Pancreas (tissue), 10 donors: ENCODE measurements around the gene CCNJL. TPM values are rescaled to one million over a fixed set of nuclear protein-coding genes. Genes with fewer than 3 reads are reported as not detected.

Source experiments
- ATAC-seq, 4 donors: fragments of 200-7000 bp; cut with Tn5 transposase; one replicate each; pipeline versions ENCODE4 v1.8.0 to v1.9.1; 2020; ENCODE audit warnings: mild to moderate bottlenecking in 4 of 4, moderate library complexity in 4 of 4
- DNase-seq, 6 donors: peaks; one replicate each; pipeline ENCODE4 v3.0.0-alpha.2; 2020
- FAIRE-seq: peaks from 2 replicates; lab custom pipeline; 2012; peaks lifted over from hg19 to GRCh38; lab: Jason Lieb, UNC
- H3K27ac ChIP-seq, 4 donors: fragments of 200-600 bp; sonication (generic); 1 replicate in 3 of 4; 2 replicates in 1 of 4; pipeline versions ENCODE4 v1.5.0 to v1.8.0; 2020
- H3K27me3 ChIP-seq, 4 donors: fragments of 200-600 bp; one replicate each; pipeline ENCODE4 v1.8.0; 2021
- H3K36me3 ChIP-seq, 3 donors: fragments of 200-600 bp; sonication (generic) in 1 of 3; one replicate each; pipeline versions ENCODE4 v1.5.0 to v1.8.0; 2020 to 2021
- H3K4me1 ChIP-seq, 3 donors: fragments of 200-600 bp; one replicate each; pipeline ENCODE4 v1.8.0; 2021
- H3K4me3 ChIP-seq, 4 donors: fragments of 200-600 bp; sonication (generic) in 2 of 4; one replicate each; pipeline versions ENCODE4 v1.5.0 to v1.8.0; 2020 to 2021
- H3K9me3 ChIP-seq, 4 donors: fragments of 200-600 bp; one replicate each; pipeline ENCODE4 v1.8.0; 2021
- WGBS, 2 donors: extraction: QIAGEN DNeasy Blood & Tissue Kit; methylation state at CpG; one replicate each; pipeline ENCODE4 v1.1.7; 2013; 5-methylcytosine and 5-hydroxymethylcytosine counted together
- intact Hi-C, 3 donors: fragments of 100-400 bp; cut with DNase I; formaldehyde crosslinking; loops; one replicate each; pipeline versions ENCODE4 v1.11.1 to v1.14.2; 2022
- polyA plus RNA-seq, 2 donors: library from polyadenylated mRNA; stranded (reverse); fragments of 200-250 nt; gene quantifications; one replicate each; pipeline ENCODE4 v1.2.3, GENCODE V29; 2013
- total RNA-seq, 6 donors: library from RNA; stranded (reverse); fragmentation: NEBNext Ultra II Directional in 4 of 6; extraction: Animal tissue kit (Norgen Biotek cat#: 25700) in 4 of 6; gene quantifications; one replicate each; pipeline versions ENCODE4 v1.2.1 to v1.2.4, GENCODE V29; 2021 to 2023
- TF ChIP-seq, protein P1 (sequence below), 4 donors: fragments of 200-600 bp; sonication (generic) in 3 of 4; IDR thresholded peaks; one replicate each; pipeline versions ENCODE4 v1.5.0 to v1.8.0; 2021; ENCODE audit warnings: antibody characterized with exemption in 4 of 4
- donor health status: healthy with polysubstance abuse.
- donor health status: DM: no; HTN: no; CAD: no; lungs with moderate emphysema.
- donor health status: DM: no; HTN: no; CAD: no.
- donor health status: control.
- donor health status: control.
- donor health status: Bipolar disorder and iron deficiency.
- donor health status: DM: yes; HTN: yes; CAD: no.
- donor health status: DM: no; HTN: no; CAD: no.
- donor health status: DM: no; HTN: no; CAD: no.
- donor health status: DM: yes; HTN: yes; CAD: no.

Gene CCNJL, protein sequence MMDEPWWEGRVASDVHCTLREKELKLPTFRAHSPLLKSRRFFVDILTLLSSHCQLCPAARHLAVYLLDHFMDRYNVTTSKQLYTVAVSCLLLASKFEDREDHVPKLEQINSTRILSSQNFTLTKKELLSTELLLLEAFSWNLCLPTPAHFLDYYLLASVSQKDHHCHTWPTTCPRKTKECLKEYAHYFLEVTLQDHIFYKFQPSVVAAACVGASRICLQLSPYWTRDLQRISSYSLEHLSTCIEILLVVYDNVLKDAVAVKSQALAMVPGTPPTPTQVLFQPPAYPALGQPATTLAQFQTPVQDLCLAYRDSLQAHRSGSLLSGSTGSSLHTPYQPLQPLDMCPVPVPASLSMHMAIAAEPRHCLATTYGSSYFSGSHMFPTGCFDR
- total RNA-seq = under 1 TPM; 0.06 to 0.58 (median 0.17) TPM
- under 1 TPM; 0.08 to 0.16 TPM for polyA plus RNA-seq

DNA sequence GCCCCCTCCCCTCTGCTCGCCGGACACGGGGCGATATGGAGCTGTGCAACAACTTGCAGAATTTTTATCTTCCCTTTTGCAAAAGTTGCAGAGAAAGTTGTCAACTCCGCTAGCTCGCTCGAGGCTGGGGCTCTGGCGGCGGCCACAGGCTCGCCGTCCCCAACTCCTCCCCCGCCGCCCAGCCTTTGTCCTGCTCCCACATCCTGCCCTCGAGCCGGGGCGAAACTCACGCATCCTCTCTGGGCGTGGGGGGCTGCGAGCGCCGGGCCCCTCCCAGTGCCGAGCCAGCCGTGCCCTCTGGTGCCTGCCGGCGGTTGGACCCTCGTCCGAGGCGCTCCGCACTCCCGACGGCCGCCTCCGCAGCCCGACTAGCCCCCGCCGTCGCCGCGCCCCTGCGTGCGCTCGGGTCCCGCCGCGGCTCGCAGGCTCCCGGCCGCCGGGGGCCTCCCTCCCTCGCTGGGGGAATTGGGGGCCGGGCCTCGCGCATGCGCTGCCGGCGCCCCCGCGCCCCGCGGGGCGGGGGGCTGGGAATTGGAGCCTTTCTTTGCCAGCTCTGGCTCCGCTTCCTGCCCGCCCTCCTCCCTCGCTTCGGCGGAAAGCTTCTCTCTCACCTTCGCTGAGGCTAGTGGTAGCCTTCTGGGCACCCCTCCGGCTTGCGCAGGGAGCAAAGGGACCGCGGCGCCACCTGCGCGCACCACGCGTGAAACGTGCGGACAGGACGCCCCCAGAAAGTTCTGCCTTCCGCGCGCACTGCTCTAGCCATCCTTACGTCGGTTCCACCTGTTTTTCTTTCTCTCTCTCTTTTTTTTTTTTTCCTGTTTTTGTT, at the start of gene CCNJL:
CCNJL (minus strand) TSS at position 431 of the 826 bp plus-strand sequence. CDS start 641 bp downstream, outside the sequence.
- peaks cover 0 to 17% (median 2%) of the 10 kb centered on the region in 4 donors for H3K27me3 ChIP-seq
- no peaks in the 10 kb centered on the region for H3K36me3 ChIP-seq
- 0 to 1% methylated on average over 63 to 84 of the region's 84 CpGs for WGBS, 2 donors
- intact Hi-C loops = no loop called here
- no peaks in the 10 kb centered on the region for H3K9me3 ChIP-seq
- ATAC-seq (peak; percentile 57 to 71 (median 66)), DNase-seq (peak in 3 of 6 donors; percentile 19 to 65 (median 25)), FAIRE-seq (no peak)
- H3K4me1 ChIP-seq = peaks cover 0 to 3% (median 0%) of the 10 kb centered on the region in 3 donors
- TF ChIP-seq, protein P1, sequence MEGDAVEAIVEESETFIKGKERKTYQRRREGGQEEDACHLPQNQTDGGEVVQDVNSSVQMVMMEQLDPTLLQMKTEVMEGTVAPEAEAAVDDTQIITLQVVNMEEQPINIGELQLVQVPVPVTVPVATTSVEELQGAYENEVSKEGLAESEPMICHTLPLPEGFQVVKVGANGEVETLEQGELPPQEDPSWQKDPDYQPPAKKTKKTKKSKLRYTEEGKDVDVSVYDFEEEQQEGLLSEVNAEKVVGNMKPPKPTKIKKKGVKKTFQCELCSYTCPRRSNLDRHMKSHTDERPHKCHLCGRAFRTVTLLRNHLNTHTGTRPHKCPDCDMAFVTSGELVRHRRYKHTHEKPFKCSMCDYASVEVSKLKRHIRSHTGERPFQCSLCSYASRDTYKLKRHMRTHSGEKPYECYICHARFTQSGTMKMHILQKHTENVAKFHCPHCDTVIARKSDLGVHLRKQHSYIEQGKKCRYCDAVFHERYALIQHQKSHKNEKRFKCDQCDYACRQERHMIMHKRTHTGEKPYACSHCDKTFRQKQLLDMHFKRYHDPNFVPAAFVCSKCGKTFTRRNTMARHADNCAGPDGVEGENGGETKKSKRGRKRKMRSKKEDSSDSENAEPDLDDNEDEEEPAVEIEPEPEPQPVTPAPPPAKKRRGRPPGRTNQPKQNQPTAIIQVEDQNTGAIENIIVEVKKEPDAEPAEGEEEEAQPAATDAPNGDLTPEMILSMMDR (IDR thresholded peaks at IDR 0.05) = no peak
- no peak within 1 kb of the TSS for H3K27ac ChIP-seq
- H3K4me3 ChIP-seq = peak within 1 kb of the TSS; percentile 23 to 54 (median 32)

DNA sequence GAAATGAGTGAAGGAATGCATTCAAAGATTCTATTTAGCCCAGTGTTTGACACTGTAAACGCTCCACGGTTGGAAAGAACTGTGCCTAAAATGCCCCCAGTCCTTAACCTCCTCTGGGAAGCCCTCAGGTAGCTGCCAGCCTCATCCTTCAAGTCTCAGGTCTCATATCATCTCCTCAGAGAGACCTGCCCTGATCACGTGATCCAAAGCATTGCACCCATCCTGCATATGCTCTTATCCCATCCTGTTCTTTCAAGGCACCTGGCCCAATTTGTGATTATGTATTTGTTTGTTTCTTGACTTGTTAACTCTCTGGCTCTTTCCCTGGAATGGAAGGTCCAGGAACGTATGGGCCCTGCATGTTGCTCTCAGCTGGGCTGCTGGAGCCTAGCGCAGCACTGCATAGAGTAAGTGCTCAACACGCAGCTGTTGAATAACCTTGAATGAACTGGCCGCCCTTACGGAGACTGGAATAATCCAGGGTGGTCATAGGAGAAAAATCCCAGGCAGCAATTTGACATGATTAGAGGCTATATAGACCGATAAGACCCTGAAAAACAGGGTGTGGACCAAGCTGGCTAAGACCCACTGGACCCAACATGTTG, 49.4 kb upstream of the CCNJL start:
- no peak for ATAC-seq
- intact Hi-C loops = no loop called here
- no peak for FAIRE-seq
- TF ChIP-seq, protein P1 (IDR thresholded peaks at IDR 0.05) = no peak
- H3K9me3 ChIP-seq = no peaks in the 10 kb centered on the region
- no peaks in the 10 kb centered on the region for H3K36me3 ChIP-seq
- no peaks in the 10 kb centered on the region for H3K4me1 ChIP-seq
- H3K4me3 ChIP-seq = no peak overlapping the region
- 76 to 77% methylated on average over 9 of the region's 9 CpGs for WGBS, 2 donors
- H3K27ac ChIP-seq = no peak overlapping the region
- DNase-seq = no peak
- no peaks in the 10 kb centered on the region for H3K27me3 ChIP-seq

DNA sequence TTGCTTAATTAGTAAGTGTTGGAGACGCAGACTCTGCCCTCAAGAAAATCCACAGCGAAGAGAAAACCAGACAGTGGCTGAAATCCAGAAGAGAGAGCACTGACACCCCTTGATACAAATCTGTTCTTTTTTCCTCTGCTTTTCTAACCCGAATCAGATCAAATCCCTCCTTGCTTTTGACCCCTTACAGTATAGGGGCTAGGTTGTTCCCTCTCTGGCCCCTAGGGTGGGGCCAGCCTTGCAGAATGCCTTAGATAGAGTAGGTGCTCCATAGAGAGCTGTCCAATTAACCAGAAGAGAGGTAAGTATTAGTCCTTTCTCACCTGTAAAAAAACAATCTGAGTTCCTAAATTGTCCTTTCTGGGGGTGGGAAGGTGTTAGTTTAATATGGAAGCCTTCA, 47.9 kb upstream of the CCNJL start:
- intact Hi-C loops = no loop called here
- H3K27me3 ChIP-seq = no peaks in the 10 kb centered on the region
- H3K4me3 ChIP-seq = no peak overlapping the region
- TF ChIP-seq, protein P1 (IDR thresholded peaks at IDR 0.05) = no peak
- FAIRE-seq = no peak
- H3K36me3 ChIP-seq = no peaks in the 10 kb centered on the region
- no peaks in the 10 kb centered on the region for H3K9me3 ChIP-seq
- no peaks in the 10 kb centered on the region for H3K4me1 ChIP-seq
- no peak for DNase-seq
- WGBS, 2 donors = 69 to 82% methylated on average over 3 of the region's 3 CpGs
- ATAC-seq = no peak
- H3K27ac ChIP-seq = no peak overlapping the region

DNA sequence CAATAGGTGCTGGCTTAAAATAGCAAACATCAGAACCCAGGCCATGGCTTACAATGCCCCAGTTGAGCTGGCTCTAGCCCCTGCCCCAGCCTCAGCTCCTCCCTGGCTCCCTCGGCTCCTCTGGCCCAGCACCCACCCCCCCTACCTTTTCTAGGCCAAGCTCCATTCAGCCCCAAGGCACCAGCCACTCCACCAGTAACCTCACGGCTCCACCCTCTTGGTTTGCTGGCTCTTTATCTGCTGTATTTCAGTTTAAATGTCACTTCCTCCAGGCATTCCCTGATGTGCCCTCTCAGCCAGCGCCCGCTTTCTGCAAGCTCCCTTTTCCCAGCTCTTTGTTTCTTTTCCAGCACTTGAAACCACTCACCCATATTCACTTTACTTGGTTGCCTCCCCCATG, 47.5 kb upstream of the CCNJL start:
- no peak for DNase-seq
- Histone ChIP-seq H3K4me1 (no peaks in the 10 kb centered on the region), H3K36me3 (no peaks in the 10 kb centered on the region), H3K4me3 (no peak overlapping the region), H3K9me3 (no peaks in the 10 kb centered on the region), H3K27me3 (no peaks in the 10 kb centered on the region), H3K27ac (no peak overlapping the region)
- ATAC-seq = no peak
- no peak for FAIRE-seq
- 75 to 81% methylated on average over 4 of the region's 4 CpGs for WGBS, 2 donors
- TF ChIP-seq, protein P1 (IDR thresholded peaks at IDR 0.05) = no peak
- intact Hi-C loops = loop anchor here in 1 of 3 donors (10.0 kb wide), 1 partner anchor 165 kb away; no protein-coding TSS in a partner anchor
